Astrocyte (in vitro differentiated cells and primary cell): ENCODE measurements around the gene NPRL2. TPM values are rescaled to one million over a fixed set of nuclear protein-coding genes. Genes with fewer than 3 reads are reported as not detected.

Experiments
- DNase-seq: peaks from one replicate; pipeline ENCODE4 v3.0.0-alpha.2; 2010; ENCODE audit warnings: low read depth
- FAIRE-seq: peaks from 2 replicates; lab custom pipeline; 2011; peaks lifted over from hg19 to GRCh38; lab: Jason Lieb, UNC
- H2AFZ ChIP-seq: 2 replicates; pipeline ENCODE4 v1.6.0; 2012; ENCODE audit warnings: low read depth, low read length, inconsistent platforms
- H3K27ac ChIP-seq: 2 replicates; pipeline ENCODE4 v1.5.1; 2011; ENCODE audit warnings: low read depth, low read length, inconsistent platforms
- H3K27me3 ChIP-seq: 2 replicates; pipeline ENCODE4 v1.6.0; 2011; ENCODE audit warnings: low read length, inconsistent platforms; ENCODE audit not compliant: insufficient read depth
- H3K36me3 ChIP-seq: 2 replicates; pipeline ENCODE4 v1.5.1; 2011; ENCODE audit warnings: low read length, inconsistent platforms; ENCODE audit not compliant: insufficient read depth
- H3K4me1 ChIP-seq: 2 replicates; pipeline ENCODE4 v1.5.1; 2011; ENCODE audit warnings: low read length, inconsistent platforms; ENCODE audit not compliant: insufficient read depth
- H3K4me2 ChIP-seq: 2 replicates; pipeline ENCODE4 v1.6.0; 2012; ENCODE audit warnings: low read length, inconsistent platforms
- H3K4me3 ChIP-seq: 2 replicates; pipeline ENCODE4 v1.5.1; 2011; ENCODE audit warnings: low read depth, mild to moderate bottlenecking, low read length, inconsistent platforms; ENCODE audit not compliant: insufficient read depth
- H3K79me2 ChIP-seq: 2 replicates; pipeline ENCODE4 v1.6.0; 2012; ENCODE audit warnings: mild to moderate bottlenecking, low read length, inconsistent platforms; ENCODE audit not compliant: insufficient read depth
- H3K9ac ChIP-seq: 2 replicates; pipeline ENCODE4 v1.6.0; 2012; ENCODE audit warnings: mild to moderate bottlenecking, low read length, inconsistent platforms
- H3K9me3 ChIP-seq: 2 replicates; pipeline ENCODE4 v1.5.1; 2012; ENCODE audit warnings: low read depth, mild to moderate bottlenecking, low read length, inconsistent platforms; ENCODE audit not compliant: insufficient read depth
- H4K20me1 ChIP-seq: 2 replicates; pipeline ENCODE4 v1.6.0; 2012; ENCODE audit warnings: low read length, inconsistent platforms; ENCODE audit not compliant: insufficient read depth
- H3K27ac Mint-ChIP-seq: one replicate; pipeline ENCODE4 v1.8.0; 2021; ENCODE audit warnings: mild to moderate bottlenecking, mixed read lengths; ENCODE audit not compliant: unreplicated experiment
- H3K27me3 Mint-ChIP-seq: one replicate; pipeline ENCODE4 v1.8.0; 2021; ENCODE audit warnings: low read depth, mixed read lengths; ENCODE audit not compliant: unreplicated experiment
- H3K36me3 Mint-ChIP-seq: one replicate; pipeline ENCODE4 v1.8.0; 2021; ENCODE audit warnings: low read depth, mixed read lengths; ENCODE audit not compliant: unreplicated experiment
- H3K4me1 Mint-ChIP-seq: one replicate; pipeline ENCODE4 v1.8.0; 2021; ENCODE audit warnings: low read depth, mixed read lengths; ENCODE audit not compliant: unreplicated experiment
- H3K4me3 Mint-ChIP-seq: one replicate; pipeline ENCODE4 v1.8.0; 2021; ENCODE audit warnings: mild to moderate bottlenecking, moderate library complexity, mixed read lengths; ENCODE audit not compliant: unreplicated experiment
- H3K9me3 Mint-ChIP-seq: one replicate; pipeline ENCODE4 v1.8.0; 2021; ENCODE audit warnings: mild to moderate bottlenecking, mixed read lengths; ENCODE audit not compliant: unreplicated experiment
- CTCF ChIP-seq: IDR thresholded peaks from 2 replicates; pipeline ENCODE4 v1.5.1; 2011; ENCODE audit warnings: low read depth, mild to moderate bottlenecking, inconsistent platforms, low read length, moderate library complexity; ENCODE audit not compliant: insufficient read depth
- EZH2 ChIP-seq: IDR thresholded peaks from 2 replicates; pipeline ENCODE4 v1.6.1; 2012; ENCODE audit warnings: mild to moderate bottlenecking, low read length, inconsistent platforms; ENCODE audit not compliant: insufficient read depth
- total RNA-seq: library from RNA; stranded (reverse); gene quantifications from 2 replicates; pipeline ENCODE4 v1.2.1, GENCODE V29; 2021

NPRL2 gene
- total RNA-seq, 1 donor from 2014 or later = 15.7 TPM

DNA sequence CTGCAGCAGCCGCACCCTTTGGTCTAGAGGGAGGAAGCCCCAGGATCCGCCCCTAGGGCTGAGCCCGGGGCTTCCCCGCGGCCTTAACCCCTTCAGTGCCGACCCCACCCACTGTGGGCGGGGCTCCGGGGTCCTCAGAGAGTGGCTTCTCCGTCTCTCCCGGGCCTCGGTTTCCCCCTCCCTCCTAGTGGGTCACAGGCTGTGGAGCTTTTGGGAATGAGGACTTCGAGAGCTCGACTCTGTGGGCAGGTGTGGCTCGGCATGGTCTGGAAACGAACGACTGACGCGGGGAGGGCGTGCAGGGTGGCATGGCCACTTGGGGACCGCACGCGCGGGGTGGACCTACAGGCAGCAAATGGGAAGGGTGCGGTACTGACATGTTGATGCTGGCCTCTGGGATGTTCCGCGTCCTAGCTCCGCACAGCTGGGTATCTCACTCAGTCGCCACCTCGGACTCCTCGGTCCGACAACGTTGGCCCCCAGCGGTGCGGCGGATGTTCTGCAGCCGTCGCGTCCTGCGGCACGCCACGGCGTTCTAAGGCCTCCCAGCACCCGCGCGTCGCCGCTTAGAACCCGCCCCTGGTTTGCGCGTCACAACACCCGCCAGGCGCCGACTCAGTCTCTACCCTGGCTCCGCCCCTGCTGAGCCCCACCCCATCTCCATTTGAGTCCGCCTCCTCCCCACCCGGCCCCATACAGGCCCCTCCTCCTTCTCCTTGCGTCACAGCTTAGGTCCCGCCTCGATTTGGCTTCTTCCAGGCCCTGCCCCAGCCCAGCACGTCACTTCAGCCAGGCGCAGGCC, 51.5 kb downstream of the NPRL2 start, which contains the start of the genes HYAL3 and NAA80:
TSS of gene HYAL3 (minus strand) at position 570 of the 802 bp plus-strand sequence. CDS start 3,803 bp downstream, outside the sequence.
TSS of gene NAA80 (minus strand) at position 570 of the 802 bp plus-strand sequence. CDS start 1,942 bp downstream, outside the sequence.
- Histone ChIP-seq H3K79me2 (peaks cover 7% of the 10 kb centered on the region), H3K4me1 (peaks cover 17% of the 10 kb centered on the region), H3K36me3 (no peaks in the 10 kb centered on the region), H3K9me3 (no peaks in the 10 kb centered on the region), H3K9ac (peak within 1 kb of the TSS; percentile 85), H4K20me1 (no peaks in the 10 kb centered on the region), H3K27ac (peak within 1 kb of the TSS; percentile 79), H2AFZ (peak within 1 kb of the TSS; percentile 95), H3K4me3 (peak within 1 kb of the TSS; percentile 81), H3K27me3 (no peaks in the 10 kb centered on the region), H3K4me2 (peak within 1 kb of the TSS; percentile 92)
- DNase-seq (peak; percentile 96), FAIRE-seq (no peak)
- Mint-ChIP-seq H3K4me3 (peak within 1 kb of the TSS; percentile 96), H3K36me3 (no peaks in the 10 kb centered on the region), H3K9me3 (no peaks in the 10 kb centered on the region), H3K27ac (peak within 1 kb of the TSS; percentile 89), H3K27me3 (no peaks in the 10 kb centered on the region), H3K4me1 (peaks cover 6% of the 10 kb centered on the region)
- no peak for TF ChIP-seq CTCF
- TF ChIP-seq EZH2 = no peak

DNA sequence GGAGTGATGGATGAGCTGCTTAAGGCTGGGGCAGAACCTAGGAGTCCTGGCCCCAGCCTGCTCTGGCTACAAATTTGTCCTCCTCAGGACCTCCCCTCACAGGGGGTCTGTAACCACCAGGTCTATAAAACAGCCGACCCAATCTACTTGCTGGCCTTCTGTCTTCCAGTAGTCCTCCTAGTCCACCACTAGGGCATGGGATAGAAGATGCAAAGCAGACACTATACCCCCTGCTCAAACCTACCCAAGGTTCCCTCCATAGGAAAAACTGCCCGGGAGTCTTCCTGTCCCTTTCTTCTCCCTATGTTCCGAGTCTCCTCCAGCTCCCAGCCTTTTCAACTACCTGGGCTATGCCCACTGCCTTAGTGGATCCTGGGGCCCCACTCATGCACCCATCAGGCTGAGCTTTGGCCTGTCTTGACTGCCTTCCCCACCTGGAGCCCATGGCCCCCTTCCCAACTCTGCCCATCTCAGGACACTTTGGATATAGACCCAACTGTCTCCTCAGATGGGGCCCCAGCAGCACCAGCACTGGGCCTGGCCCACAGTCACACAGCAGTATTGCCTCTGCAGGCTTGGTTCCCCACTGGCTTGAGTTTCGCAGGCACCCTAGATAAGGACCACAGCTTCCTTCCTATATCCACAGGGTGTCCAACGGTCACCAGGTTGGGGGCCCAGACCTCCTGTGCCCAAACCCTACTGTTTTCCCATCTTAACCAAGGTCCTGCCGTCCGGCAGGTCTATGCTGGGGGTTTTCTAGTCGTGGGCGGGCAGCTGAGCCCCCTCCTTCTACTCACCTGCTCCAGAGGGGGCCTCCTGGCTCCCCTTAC, 52.5 kb downstream of the NPRL2 start:
- Histone ChIP-seq H3K4me1 (peaks cover 17% of the 10 kb centered on the region), H4K20me1 (no peaks in the 10 kb centered on the region), H3K27me3 (no peaks in the 10 kb centered on the region), H3K9ac (peak overlapping the region; percentile 85), H3K27ac (no peak overlapping the region), H2AFZ (no peak overlapping the region), H3K9me3 (no peaks in the 10 kb centered on the region), H3K79me2 (peaks cover 7% of the 10 kb centered on the region), H3K4me2 (peak overlapping the region; percentile 92), H3K4me3 (peak overlapping the region; percentile 81), H3K36me3 (no peaks in the 10 kb centered on the region)
- TF ChIP-seq EZH2 (no peak), CTCF (peak; percentile 13)
- DNase-seq (no peak), FAIRE-seq (no peak)
- H3K4me3 Mint-ChIP-seq = peak overlapping the region; percentile 96
- no peaks in the 10 kb centered on the region for H3K9me3 Mint-ChIP-seq
- H3K27me3 Mint-ChIP-seq = no peaks in the 10 kb centered on the region
- H3K36me3 Mint-ChIP-seq = no peaks in the 10 kb centered on the region
- peaks cover 6% of the 10 kb centered on the region for H3K4me1 Mint-ChIP-seq
- H3K27ac Mint-ChIP-seq = no peak overlapping the region
